GM19240 (cell line): ENCODE data around the gene LTB4R.

ENCODE experiments used
- DNase-seq: peaks from one replicate; pipeline ENCODE4 v3.0.0; 2011; ENCODE audit warnings: low spot score; ENCODE audit not compliant: insufficient read length

The LTB4R gene

GRCh38 chr14:24300326-24300980 lies 10.8 kb upstream of the LTB4R start:
- DNase-seq, result no peak

DNA sequence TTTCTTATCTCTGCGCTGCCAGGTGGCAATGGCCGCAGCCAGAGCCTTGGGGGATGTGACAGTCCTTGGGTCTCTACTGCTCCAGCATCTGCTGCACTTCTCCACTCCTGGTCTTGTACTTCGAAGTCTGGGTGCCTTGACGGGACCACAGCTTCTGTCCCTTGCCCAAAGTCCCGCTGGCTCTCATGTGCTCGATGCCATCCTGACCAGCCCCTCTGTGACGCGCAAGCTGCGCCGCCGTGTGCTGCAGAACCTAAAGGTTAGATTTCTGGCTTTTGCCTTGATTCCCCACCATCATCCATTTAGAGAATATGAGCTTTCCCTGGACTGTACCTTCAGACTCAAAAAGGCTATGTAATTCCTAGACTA lies 7.3 kb upstream of the LTB4R start:
- DNase-seq, result no peak

- no peak for DNase-seq
Measured at GRCh38 chr14:24307156-24307574, 4.1 kb upstream of the LTB4R start.

- peak; percentile 65 for DNase-seq
Measured at GRCh38 chr14:24307575-24308341, 3.5 kb upstream of the LTB4R start, which contains the start of gene CIDEB. CIDEB (minus strand) TSS chr14:24307977; CDS start chr14:24307858, 119 bp downstream.

GRCh38 chr14:24308342-24309124 lies 2.8 kb upstream of the LTB4R start:
- no peak for DNase-seq

DNA sequence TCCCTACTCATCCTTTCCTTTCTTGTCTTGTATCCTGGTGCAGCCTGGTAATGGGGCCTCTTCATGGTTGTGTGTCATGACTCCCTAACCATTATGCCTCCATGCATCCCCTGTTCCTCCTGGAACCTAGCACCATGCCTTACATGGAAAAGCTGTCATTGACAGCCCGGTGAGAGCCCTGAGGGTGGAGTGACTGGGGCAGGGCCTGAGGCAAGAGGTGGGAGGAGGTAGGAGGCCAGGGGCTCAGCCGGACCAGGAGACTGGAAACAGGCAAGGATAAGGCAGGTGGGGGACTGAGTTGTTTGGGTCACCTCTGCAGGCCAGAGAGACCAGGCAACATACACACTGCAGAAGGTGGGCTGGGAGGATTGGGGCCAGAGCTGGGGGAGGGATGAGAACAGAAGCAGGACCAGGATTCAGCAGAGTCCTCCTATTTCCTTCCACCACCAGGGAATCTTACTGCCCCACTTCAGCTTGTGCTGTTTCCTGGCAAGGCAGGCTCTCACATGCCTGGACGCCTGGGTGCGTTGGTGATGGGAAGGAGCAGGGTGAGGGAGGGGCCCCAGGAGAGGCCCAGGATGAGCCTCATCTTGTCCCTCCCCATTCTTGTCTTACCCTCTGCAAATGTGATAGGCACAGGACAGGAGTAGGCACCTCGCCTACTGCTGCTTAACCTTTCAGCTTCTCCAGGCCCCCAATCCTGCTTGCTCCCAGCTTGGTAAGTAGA lies 1.6 kb upstream of the LTB4R start, which contains the start of gene LTB4R2:
Gene LTB4R2 (plus strand): TSS at position 603 of the 727 bp plus-strand sequence. CDS start 525 bp downstream, outside the sequence.
- DNase-seq, result no peak

DNA sequence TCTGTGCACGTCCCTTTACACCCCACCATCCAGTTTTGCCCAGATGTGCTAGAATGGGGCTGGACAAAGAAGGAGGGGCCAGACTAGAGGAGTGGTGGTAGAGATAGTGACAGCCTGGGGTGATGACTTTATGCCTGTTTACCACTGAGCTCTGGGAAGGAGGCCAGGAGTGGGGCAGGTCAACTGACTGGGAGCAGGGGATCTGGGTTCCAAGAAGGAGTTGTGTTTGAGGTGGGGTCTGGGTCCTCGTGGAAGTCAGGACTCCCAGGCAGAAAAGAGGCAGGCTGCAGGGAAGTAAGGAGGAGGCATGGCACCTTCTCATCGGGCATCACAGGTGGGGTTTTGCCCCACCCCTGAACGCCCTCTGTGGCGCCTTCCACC lies 1.0 kb upstream of the LTB4R start:
- DNase-seq, result no peak

DNA sequence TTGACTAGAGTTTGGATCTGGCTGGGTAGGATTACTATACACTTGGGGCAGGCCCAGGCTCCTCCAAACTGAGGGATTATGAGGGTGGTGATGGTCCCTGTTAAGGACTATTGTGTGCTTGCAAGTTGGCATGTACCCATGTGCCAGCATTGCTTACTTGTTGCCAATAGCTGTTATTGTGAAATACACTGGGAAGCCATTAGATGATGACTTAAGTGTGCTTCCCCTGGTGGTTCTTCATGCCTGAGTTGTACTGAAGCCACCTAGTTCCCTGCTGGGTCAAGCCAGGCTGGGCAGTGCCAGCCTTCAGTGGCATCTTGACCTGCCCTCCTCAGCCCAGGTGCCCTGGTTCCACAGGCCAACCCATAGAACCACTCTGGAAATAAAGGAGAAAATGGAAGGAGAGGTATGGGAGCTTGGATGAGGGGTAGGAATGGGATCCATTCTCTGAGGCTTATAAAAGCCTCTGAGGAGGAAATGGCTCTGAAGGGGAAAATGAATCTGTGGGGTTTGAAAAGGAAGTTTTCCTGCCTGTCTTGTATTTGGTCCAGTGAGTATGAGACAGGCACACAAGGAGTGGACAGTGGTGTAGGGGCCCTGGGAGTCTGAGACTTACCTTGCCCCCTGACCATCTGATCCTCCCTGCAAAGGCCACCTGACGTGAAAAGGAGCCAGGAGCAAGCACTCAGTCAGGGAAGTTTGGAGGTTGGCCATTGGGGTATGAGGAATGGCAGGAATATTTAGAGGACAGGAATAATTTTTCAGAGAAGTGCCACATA lies 724 bp downstream of the LTB4R start:
- no peak for DNase-seq

DNA sequence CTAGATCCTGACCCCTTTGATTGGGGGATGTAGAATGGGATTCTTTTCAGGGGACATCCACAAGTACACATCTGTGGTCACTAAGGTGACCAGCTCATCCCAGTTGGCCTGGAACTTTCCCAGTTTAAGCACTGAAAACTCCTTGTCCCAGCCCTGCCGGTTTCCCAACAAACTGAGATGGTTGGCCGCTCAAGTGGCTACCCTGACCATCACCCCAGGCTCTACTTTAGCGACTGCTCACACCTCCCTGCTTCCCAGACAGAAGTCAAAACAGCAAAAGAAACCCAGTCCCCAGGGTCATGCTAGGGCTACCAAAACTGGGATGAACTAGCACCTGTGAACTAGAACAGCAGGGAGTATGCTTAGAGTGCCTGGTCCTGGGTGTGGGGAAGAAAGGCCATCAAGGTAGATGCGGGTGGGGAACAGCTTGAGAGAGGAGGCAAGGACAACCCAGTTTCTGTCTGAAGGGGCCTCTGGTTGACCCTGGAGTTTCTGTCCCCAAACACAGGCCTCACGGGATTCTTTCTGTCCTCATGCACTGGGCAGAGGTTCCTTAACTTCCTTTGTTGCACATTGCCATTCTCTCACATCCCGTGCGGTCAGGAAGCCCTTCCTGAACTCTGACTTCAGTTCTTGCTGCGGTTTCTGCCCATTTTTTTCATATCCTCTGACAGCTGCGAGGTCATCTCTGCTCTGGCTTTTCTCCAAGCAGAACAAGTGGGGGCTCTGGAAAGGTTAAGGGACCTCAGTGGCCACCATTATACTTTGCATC lies 1.6 kb downstream of the LTB4R start:
- peak; percentile 46 for DNase-seq

DNA sequence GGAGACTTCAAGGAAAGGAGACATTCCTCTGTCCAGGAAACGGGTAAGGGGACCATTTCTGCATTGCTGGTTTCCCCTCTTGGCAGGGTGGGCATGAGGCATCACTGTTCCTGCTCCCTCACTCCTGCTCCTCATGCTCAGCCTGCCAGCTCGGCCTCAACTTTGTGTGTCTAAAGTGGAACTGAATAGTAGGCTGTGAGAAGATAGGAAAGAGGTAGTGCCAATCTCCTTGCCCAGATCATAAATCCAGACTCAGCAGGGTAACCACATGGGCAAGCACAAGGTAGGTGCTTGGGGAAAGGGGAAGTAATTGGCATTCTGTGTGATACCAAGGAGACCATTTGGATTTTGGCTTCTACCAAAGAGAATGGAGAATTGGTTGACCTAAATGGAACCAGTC lies 2.6 kb downstream of the LTB4R start:
- no peak for DNase-seq

DNA sequence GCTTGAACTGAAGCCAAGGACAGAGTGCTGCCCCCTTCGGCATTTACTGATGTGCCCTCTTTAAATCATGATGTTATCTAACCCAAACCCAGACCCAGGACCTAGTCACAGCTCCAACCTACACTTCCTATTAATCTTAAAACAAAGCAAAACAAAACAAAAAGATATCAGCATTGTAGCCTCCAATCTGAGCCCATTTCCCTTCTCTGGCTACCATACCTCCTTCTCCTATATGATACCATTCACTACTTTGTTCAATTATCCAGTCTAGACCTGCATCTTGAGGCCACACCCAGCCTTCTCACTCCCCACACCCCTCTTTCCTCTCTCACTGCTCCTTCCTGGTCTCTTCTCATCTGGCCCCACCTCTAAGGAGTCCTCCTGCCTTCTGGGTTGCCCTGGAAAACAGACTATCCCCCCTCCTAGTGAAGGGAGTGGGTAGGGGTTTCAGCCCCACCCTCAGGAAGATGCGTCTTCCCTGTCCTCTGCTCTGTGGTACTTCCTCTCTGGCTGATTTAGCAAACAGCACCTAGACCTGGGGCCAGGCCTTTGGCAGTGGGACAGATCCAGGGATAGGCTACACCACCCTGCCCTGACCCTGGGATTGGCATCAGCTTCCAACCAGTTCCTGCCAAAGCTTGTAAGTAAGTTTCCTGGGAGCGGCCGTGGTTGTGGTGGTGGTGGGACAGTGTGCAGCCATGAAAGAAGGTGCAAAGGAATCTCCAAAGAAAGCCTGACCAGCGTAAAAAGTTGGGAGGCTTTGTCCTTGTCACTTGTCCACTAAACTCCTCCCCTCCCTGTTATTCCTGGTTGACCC lies 3.3 kb downstream of the LTB4R start:
- DNase-seq, result no peak

DNA sequence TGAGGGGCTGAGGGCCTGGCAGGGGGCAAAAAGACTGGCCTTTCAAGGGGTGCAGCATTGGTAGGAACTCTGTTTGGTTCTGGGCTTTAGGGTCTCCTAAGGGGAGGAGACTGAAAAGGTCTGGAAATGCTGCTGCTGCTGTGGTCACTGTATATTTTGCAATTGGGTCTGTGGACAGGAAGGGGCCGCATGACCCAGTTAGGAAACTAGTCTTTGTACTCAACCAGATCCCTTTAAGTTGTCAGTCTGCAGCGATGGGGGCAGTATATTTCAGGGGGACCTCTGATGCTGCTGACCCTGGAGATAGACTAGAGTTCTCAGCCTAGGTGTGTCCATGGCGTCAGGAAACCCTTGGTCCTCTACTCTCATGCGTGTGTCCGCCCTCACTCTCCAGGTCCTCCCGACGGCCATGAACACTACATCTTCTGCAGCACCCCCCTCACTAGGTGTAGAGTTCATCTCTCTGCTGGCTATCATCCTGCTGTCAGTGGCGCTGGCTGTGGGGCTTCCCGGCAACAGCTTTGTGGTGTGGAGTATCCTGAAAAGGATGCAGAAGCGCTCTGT lies 4.0 kb downstream of the LTB4R start:
- no peak for DNase-seq

DNA sequence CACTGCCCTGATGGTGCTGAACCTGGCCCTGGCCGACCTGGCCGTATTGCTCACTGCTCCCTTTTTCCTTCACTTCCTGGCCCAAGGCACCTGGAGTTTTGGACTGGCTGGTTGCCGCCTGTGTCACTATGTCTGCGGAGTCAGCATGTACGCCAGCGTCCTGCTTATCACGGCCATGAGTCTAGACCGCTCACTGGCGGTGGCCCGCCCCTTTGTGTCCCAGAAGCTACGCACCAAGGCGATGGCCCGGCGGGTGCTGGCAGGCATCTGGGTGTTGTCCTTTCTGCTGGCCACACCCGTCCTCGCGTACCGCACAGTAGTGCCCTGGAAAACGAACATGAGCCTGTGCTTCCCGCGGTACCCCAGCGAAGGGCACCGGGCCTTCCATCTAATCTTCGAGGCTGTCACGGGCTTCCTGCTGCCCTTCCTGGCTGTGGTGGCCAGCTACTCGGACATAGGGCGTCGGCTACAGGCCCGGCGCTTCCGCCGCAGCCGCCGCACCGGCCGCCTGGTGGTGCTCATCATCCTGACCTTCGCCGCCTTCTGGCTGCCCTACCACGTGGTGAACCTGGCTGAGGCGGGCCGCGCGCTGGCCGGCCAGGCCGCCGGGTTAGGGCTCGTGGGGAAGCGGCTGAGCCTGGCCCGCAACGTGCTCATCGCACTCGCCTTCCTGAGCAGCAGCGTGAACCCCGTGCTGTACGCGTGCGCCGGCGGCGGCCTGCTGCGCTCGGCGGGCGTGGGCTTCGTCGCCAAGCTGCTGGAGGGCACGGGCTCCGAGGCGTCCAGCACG lies 4.7 kb downstream of the LTB4R start:
- no peak for DNase-seq

DNA sequence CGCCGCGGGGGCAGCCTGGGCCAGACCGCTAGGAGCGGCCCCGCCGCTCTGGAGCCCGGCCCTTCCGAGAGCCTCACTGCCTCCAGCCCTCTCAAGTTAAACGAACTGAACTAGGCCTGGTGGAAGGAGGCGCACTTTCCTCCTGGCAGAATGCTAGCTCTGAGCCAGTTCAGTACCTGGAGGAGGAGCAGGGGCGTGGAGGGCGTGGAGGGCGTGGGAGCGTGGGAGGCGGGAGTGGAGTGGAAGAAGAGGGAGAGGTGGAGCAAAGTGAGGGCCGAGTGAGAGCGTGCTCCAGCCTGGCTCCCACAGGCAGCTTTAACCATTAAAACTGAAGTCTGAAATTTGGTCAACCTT lies 5.3 kb downstream of the LTB4R start:
- DNase-seq, result no peak

DNA sequence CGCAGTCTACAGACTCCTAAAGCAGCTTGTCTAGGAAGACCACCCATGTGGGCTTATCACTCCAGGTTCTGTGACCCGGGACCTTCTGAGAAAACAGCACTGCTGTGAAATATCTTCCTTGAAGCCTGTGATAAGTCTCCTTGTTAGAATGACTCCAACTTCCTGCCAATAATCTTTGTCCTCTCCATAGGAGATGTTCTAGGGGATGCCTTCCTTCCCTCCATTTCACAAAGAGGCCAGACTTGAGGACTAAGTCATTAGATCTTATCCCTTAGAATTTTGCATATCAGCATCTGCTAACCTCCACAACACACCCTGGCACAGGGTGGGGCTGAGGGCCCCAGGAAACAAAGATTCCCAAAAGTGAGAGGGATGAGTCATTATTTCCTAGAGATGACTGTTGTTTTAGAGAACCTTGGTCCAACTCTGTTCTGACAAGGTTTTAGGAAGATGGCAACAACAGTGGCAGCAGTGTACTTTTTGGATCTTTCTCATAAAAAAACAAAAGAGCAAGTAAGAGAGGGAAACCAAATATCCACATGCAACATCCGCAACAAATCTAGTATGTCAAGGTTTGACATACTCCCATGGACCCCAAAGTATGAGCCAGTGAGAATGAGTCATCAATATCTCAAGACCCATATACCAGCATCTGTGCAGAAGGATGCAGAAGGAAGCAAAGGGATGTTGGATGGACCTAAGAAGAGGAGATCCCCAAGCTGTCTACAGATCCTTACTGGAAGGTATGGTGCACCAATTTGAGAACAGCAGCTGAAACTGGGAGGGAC lies 6.0 kb downstream of the LTB4R start:
- no peak for DNase-seq

DNA sequence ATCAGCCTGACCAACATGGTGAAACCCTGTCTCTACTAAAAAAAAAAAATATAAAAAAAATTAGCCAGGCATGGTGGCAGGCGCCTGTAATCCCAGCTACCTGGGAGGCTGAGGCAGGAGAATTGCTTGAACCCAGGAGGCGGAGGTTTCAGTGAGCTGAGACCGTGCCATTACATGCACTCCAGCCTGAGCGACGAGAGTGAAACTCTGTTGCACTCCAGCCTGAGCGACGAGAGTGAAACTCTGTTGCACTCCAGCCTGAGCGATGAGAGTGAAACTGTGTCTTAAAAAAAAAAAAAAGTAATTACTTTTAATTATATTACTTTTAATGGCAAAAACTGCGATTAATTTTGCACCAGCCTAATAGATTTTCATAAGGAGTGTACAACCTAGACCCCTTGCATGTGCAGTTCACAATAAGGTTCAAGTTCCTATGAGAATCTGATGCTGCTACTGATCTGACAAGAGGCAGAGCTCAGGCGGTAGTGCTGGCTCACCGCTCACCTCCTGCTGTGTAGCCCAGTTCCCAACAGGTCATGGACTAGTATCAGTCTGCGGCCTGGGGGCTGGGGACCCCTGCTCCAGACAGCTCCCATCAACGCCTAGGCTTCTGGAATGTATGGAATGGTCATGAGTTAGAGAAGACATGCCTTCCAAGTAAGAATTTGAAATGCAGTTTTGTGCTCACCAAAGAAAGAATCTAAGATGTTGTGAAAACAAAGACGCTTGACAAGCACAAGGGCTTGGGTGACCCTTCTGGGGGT lies 10.1 kb downstream of the LTB4R start:
- no peak for DNase-seq
